ENCODE results near the gene CTXND1.

CTXND1 gene

DNA sequence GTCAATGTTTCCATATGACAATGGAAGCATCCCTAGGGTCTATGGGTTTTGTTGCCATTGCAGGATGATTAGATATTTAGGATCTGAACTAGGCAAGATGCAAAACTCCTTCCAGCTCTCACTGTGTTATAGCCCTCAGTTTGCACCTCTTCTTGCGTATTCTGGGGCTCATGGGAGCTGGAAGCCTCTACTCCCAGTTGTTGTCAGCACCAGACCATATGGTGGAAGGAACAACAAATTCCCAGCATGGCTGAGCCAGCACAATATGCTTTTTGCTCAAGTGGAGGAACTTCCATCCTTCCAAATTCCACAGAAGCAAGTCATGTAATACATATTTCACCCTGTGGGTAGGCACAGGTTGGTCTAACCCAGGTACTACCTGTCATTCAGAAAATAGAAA, 18.5 kb upstream of the CTXND1 start:
- DNase-seq (ENCODE audit: low read depth), result no peak
- no peak overlapping the region for H3K4me3 ChIP-seq (ENCODE audit: low read depth, low read length)
- TF ChIP-seq, protein P1, sequence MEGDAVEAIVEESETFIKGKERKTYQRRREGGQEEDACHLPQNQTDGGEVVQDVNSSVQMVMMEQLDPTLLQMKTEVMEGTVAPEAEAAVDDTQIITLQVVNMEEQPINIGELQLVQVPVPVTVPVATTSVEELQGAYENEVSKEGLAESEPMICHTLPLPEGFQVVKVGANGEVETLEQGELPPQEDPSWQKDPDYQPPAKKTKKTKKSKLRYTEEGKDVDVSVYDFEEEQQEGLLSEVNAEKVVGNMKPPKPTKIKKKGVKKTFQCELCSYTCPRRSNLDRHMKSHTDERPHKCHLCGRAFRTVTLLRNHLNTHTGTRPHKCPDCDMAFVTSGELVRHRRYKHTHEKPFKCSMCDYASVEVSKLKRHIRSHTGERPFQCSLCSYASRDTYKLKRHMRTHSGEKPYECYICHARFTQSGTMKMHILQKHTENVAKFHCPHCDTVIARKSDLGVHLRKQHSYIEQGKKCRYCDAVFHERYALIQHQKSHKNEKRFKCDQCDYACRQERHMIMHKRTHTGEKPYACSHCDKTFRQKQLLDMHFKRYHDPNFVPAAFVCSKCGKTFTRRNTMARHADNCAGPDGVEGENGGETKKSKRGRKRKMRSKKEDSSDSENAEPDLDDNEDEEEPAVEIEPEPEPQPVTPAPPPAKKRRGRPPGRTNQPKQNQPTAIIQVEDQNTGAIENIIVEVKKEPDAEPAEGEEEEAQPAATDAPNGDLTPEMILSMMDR (conservative IDR thresholded peaks at IDR 0.05; ENCODE audit: low read depth, low read length), result no peak

DNA sequence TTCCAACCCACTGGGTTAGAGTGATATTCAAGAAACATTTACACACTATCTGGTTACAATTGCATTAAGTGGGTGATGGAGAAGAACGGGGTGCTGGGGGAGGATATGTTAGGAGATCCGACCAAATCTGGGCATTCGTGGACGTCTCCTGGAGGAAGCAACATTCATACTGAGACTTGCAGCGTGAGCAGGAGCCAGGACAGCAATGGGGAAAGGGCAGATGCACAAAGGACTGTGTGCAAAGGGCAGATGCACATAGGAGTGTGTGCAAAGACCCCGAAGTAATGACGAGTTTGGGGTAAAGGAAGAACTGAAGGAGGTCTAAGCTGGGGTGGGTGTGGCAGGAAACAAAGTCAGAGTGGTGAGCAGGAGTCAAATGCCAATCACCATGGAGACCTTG, 16.1 kb upstream of the CTXND1 start:
- TF ChIP-seq, protein P1 (conservative IDR thresholded peaks at IDR 0.05; ENCODE audit: low read depth, low read length), result no peak
- no peak overlapping the region for H3K4me3 ChIP-seq (ENCODE audit: low read depth, low read length)
- DNase-seq (ENCODE audit: low read depth), result no peak

DNA sequence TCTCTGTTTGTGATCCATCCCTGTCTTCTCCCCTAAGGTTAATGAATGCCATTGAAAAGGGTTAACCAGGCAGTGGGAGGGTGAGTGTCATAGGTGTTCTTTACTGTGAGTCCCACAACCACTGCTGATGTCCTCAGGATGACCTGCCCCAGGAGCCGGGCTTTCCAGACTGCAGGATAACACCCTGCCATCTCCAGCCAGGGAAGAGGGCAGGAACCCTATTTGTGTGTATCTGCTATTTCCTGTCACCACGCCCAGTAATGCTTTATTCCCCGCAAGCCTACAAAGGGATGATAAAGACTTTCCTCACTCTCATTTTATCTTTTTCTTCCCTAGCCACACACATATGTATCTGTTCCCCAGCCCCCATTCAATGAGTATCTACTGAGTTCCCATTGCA, 15.6 kb upstream of the CTXND1 start:
- DNase-seq (ENCODE audit: low read depth), result no peak
- H3K4me3 ChIP-seq (ENCODE audit: low read depth, low read length), result no peak overlapping the region
- TF ChIP-seq, protein P1 (conservative IDR thresholded peaks at IDR 0.05; ENCODE audit: low read depth, low read length), result no peak

DNA sequence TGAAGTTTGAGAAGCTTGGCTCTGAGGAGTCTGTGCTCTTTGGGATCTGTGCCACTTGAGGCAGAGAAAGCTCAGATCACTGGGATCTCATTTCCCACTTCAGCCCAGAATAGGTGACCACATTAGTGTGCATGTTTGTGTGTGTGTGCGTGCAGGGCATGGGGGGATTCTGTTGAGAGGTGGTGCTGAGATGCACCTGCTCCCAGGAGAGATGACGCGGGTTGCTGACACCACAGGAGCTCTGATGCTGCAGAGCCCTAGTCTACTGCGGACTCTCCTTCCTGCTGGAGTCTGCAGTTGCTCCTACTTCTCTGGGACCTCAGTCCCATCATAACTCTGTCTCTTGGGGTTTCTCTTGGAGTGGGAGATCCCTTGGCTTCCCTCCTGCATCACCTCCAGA, 14.7 kb upstream of the CTXND1 start:
- TF ChIP-seq, protein P1 (conservative IDR thresholded peaks at IDR 0.05; ENCODE audit: low read depth, low read length), result no peak
- no peak for DNase-seq (ENCODE audit: low read depth)

DNA sequence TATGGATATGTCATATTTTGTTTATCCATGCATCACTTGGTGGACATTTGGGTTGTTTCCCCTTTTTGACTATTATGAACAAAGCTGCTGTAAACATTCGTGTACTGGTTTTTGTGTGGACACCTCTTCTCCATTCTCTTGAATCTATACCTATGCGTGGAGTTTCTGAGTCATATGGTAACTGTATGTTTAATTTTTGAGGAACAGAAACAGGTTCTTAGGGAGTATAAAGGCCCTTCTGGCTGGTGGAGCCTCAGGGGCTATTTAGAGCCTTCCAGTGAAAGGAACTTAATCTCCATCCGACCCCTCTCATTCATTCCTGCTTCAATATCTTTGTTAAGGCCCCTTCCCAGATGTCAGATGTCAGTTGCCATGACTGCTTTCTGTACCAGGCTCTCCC, 14.1 kb upstream of the CTXND1 start:
- TF ChIP-seq, protein P1 (conservative IDR thresholded peaks at IDR 0.05; ENCODE audit: low read depth, low read length), result no peak
- no peak for DNase-seq (ENCODE audit: low read depth)
- no peak overlapping the region for H3K4me3 ChIP-seq (ENCODE audit: low read depth, low read length)

More for the DNA sequence above, 14.7 kb upstream of the CTXND1 start:
- H3K4me3 ChIP-seq (ENCODE audit: low read depth, low read length), result no peak overlapping the region

DNA sequence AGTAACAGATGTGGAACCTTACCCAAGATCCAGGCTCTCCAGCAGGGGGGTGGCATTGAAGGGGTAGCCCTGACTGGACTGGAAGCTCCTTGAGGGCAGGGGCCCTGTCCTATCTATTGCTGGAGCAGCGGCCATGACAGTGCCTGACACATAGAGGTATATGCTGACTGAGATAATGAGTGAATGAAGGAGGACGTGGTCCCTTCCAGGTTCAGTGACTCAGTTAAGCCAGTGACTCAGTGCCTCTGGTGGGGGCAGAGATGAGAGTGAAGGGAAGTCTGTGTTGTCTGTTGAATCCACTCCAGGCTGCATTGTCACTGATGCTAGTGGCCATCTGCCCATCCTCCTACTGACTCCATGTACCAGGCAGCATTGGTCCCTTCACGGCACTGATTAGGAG, 13.0 kb upstream of the CTXND1 start:
- DNase-seq (ENCODE audit: low read depth), result no peak
- no peak overlapping the region for H3K4me3 ChIP-seq (ENCODE audit: low read depth, low read length)
- TF ChIP-seq, protein P1 (conservative IDR thresholded peaks at IDR 0.05; ENCODE audit: low read depth, low read length), result no peak

DNA sequence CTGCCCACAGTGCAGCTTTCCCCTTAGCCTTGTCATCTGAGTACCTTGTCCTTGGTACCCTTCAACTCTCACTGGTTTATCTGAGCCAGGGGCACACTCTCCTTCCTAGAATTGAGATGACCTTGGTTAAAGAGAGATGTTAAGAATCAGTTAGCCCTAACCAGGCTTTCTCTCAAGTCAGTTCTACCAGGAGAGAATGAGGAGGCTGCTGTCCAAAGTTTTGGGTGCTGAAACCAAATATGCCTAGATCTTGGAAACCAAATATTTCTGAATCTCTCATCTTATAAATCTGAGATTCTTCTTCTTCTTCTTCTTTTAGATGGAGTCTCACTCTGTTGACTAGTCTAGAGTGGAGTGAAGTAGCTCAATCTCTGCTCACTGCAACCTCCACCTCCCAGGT, 12.0 kb upstream of the CTXND1 start:
- DNase-seq (ENCODE audit: low read depth), result peak; percentile 48

More for the DNA sequence above, 12.0 kb upstream of the CTXND1 start:
- TF ChIP-seq, protein P1 (conservative IDR thresholded peaks at IDR 0.05; ENCODE audit: low read depth, low read length), result no peak
- H3K4me3 ChIP-seq (ENCODE audit: low read depth, low read length), result no peak overlapping the region

Data from choroid plexus epithelial cell (primary cell).